Suprapubic skin (tissue), 4 donors: ENCODE data around the gene ANKRD44.

Experiments
- CTCF ChIP-seq, 2 donors: fragments of 200-600 bp in 1 of 2; fragments of 450-650 bp in 1 of 2; sonication (generic) in 1 of 2; IDR thresholded peaks; one replicate each; pipeline ENCODE4 v1.5.1; 2016 to 2019; ENCODE audit warnings: antibody characterized with exemption in 2 of 2, mild to moderate bottlenecking in 1 of 2, moderate library complexity in 1 of 2
- EP300 ChIP-seq: sonication (generic); formaldehyde crosslinking; IDR thresholded peaks from one replicate; pipeline ENCODE4 v1.6.1; 2017; ENCODE audit warnings: antibody characterized with exemption
- POLR2A ChIP-seq, 2 donors: fragments of 450-650 bp; IDR thresholded peaks; one replicate each; pipeline ENCODE4 v1.6.1; 2017; ENCODE audit warnings: antibody characterized with exemption in 2 of 2, mild to moderate bottlenecking in 2 of 2, moderate library complexity in 2 of 2
- POLR2AphosphoS5 ChIP-seq, 3 donors: sonication (generic); formaldehyde crosslinking; IDR thresholded peaks; one replicate each; pipeline ENCODE4 v1.6.1; 2017; ENCODE audit warnings: antibody characterized with exemption in 3 of 3

- TF ChIP-seq CTCF (IDR thresholded peaks at IDR 0.05), result no peak
- no peak for TF ChIP-seq POLR2AphosphoS5 (IDR thresholded peaks at IDR 0.05)
- TF ChIP-seq EP300, result no peak
- TF ChIP-seq POLR2A (IDR thresholded peaks at IDR 0.05), result no peak
These were observed 30.0 kb upstream of the ANKRD44 start for GRCh38 chr2:197340591-197340990.
